ENCODE results near the gene TUBB2A. TPM values are rescaled to one million over a fixed set of nuclear protein-coding genes. Genes with fewer than 3 reads are reported as not detected.

TUBB2A gene
- total RNA-seq, 1 experiment from 2014 or later, result 69.0 TPM

Other genes with a start within 250 kb of the TUBB2A start
- 149 and 154 TPM in 2 replicates for gene SERPINB6, start 186.0 kb downstream of the TUBB2A start, total RNA-seq (2014; rRNA removed; shearing (Covaris generic); ENCODE audit: low replicate concordance)
- 68.5 and 87.8 TPM in 2 replicates for gene NQO2, start 157.7 kb downstream of the TUBB2A start, total RNA-seq (2014; rRNA removed; shearing (Covaris generic); ENCODE audit: low replicate concordance)
- gene RIPK1, start 89.0 kb downstream of the TUBB2A start, total RNA-seq (2014; rRNA removed; shearing (Covaris generic); ENCODE audit: low replicate concordance), result 6.7 and 7.5 TPM in 2 replicates
- gene BPHL, start 38.8 kb downstream of the TUBB2A start, total RNA-seq (2014; rRNA removed; shearing (Covaris generic); ENCODE audit: low replicate concordance), result 29.5 and 35.9 TPM in 2 replicates
- 3.0 and 5.3 TPM in 2 replicates for gene TUBB2B, start 70.1 kb upstream of the TUBB2A start, total RNA-seq (2014; rRNA removed; shearing (Covaris generic); ENCODE audit: low replicate concordance)
- 53.9 and 74.5 TPM in 2 replicates for gene PSMG4, start 101.4 kb upstream of the TUBB2A start, total RNA-seq (2014; rRNA removed; shearing (Covaris generic); ENCODE audit: low replicate concordance)

All from Caki2 (cell line).